ENCODE data around the gene OXCT2.

DNA sequence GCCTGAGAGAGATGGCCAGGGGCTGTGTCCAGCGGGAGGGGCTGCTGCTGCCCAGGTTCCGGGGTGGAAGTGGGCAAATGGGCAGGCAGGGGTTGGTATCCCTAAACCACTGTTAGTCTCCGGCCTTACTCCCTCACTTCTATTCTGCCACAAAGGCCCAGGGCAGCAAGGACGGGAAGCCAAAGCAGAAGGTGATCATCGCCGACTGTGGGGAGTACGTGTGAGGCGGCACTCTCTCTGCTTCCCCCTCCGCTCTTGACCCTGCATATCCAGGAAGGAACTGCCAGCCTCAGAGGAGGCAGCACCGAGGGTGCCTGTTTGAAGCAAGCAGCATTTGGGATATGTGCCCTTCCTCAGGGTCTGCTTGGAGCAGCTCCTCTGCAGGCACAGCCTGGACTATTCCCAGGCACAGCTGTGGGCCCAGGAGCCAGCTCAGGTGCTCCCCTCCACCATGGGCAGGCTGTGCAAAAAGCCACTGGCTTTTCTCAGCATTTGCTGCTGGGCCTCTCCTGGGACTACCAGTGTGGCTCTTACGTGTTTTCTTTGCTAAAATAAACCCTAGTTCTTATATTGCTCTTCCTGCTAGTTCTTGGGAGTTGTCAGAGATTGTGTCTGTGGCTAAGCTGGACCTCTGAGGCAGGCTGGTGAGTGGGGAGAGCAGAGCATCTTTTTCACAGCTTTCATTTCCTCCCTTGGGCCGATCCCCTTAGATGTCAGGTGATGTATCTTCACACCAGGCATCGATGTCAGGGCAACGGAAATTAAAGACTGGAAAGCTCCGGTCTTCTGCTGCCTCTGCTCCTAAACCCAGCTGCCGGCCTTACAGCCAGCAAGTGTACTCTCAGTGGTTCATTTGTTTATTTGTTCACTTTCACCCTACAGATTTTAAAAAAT, 17.8 kb downstream of the OXCT2 start:
- no peak for TF ChIP-seq EZH2 (IDR thresholded peaks at IDR 0.05; ENCODE audit: borderline replicate concordance, insufficient read depth, low read depth, low read length, poor library complexity, severe bottlenecking)
- TF ChIP-seq, protein P1, sequence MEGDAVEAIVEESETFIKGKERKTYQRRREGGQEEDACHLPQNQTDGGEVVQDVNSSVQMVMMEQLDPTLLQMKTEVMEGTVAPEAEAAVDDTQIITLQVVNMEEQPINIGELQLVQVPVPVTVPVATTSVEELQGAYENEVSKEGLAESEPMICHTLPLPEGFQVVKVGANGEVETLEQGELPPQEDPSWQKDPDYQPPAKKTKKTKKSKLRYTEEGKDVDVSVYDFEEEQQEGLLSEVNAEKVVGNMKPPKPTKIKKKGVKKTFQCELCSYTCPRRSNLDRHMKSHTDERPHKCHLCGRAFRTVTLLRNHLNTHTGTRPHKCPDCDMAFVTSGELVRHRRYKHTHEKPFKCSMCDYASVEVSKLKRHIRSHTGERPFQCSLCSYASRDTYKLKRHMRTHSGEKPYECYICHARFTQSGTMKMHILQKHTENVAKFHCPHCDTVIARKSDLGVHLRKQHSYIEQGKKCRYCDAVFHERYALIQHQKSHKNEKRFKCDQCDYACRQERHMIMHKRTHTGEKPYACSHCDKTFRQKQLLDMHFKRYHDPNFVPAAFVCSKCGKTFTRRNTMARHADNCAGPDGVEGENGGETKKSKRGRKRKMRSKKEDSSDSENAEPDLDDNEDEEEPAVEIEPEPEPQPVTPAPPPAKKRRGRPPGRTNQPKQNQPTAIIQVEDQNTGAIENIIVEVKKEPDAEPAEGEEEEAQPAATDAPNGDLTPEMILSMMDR (IDR thresholded peaks at IDR 0.05): no peak
